Measurements from ENCODE around the gene ZFR2.

ZFR2 gene

GRCh38 chr19:3840804-3841203, 28.0 kb downstream of the ZFR2 start:
- no peaks in the 10 kb centered on the region for H3K9me3 ChIP-seq
- no peak overlapping the region for H3K4me3 ChIP-seq (ENCODE audit: low read depth in 1 of 2, low read length in 1 of 2)
- no peak overlapping the region for H3K27ac ChIP-seq
- no peak for TF ChIP-seq CTCF (IDR thresholded peaks at IDR 0.05)
- no peaks in the 10 kb centered on the region for H3K36me3 ChIP-seq
- peaks cover 6% of the 10 kb centered on the region for H3K27me3 ChIP-seq
- H3K4me1 ChIP-seq (ENCODE audit: control insufficient read depth in 1 of 2, insufficient read depth in 1 of 2, low read depth in 1 of 2, low read length in 1 of 2) = no peaks in the 10 kb centered on the region

GRCh38 chr19:3839941-3840340, 28.9 kb downstream of the ZFR2 start:
- Histone ChIP-seq H3K9me3 (no peaks in the 10 kb centered on the region), H3K36me3 (no peaks in the 10 kb centered on the region), H3K4me3 (ENCODE audit: low read depth in 1 of 2, low read length in 1 of 2) (no peak overlapping the region), H3K27me3 (peaks cover 6% of the 10 kb centered on the region), H3K4me1 (ENCODE audit: control insufficient read depth in 1 of 2, insufficient read depth in 1 of 2, low read depth in 1 of 2, low read length in 1 of 2) (no peaks in the 10 kb centered on the region), H3K27ac (no peak overlapping the region)
- TF ChIP-seq CTCF (IDR thresholded peaks at IDR 0.05) = no peak

DNA sequence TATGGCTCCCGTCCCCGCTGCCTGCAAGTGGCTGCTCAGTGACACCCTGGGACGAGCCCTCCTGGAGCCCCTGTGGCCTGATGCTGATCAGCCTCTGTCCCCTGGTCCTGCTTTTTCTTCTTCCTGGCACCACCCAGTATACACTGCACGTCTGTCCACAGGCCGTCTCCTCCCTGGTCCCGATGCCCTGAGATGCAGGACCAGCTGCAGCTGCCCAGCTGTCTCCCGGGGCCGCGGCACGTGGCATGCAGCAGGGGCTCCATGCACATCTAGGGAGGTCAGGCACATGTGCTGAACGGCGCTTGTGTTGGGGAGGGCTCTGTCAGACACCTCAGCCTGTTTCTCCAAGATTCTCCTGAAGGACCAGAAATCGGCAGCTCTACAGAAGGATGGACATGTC, 30.2 kb downstream of the ZFR2 start:
- Histone ChIP-seq H3K27ac (no peak overlapping the region), H3K4me1 (ENCODE audit: control insufficient read depth in 1 of 2, insufficient read depth in 1 of 2, low read depth in 1 of 2, low read length in 1 of 2) (no peaks in the 10 kb centered on the region), H3K36me3 (no peaks in the 10 kb centered on the region), H3K4me3 (ENCODE audit: low read depth in 1 of 2, low read length in 1 of 2) (no peak overlapping the region), H3K9me3 (no peaks in the 10 kb centered on the region), H3K27me3 (peaks cover 6% of the 10 kb centered on the region)
- no peak for TF ChIP-seq CTCF (IDR thresholded peaks at IDR 0.05)

DNA sequence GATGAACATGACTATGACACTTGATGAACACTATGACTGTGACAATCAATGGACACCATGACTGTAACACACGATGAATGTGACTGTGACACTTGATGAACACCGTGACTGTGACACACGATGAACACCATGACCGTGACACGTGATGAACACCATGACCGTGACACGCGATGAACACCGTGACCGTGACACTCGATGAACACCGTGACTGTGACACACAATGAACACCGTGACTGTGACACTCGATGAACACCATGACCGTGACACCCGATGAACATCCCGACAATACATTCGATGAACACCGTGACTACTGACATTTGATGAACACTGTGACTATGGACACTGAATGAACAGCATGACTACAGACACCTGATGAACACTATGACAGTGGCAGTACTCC, 30.9 kb downstream of the ZFR2 start:
- TF ChIP-seq CTCF (IDR thresholded peaks at IDR 0.05) = no peak
- H3K27ac ChIP-seq = no peak overlapping the region
- H3K9me3 ChIP-seq = no peaks in the 10 kb centered on the region
- H3K4me3 ChIP-seq (ENCODE audit: low read depth in 1 of 2, low read length in 1 of 2) = no peak overlapping the region
- H3K4me1 ChIP-seq (ENCODE audit: control insufficient read depth in 1 of 2, insufficient read depth in 1 of 2, low read depth in 1 of 2, low read length in 1 of 2) = no peaks in the 10 kb centered on the region
- no peaks in the 10 kb centered on the region for H3K36me3 ChIP-seq
- H3K27me3 ChIP-seq = peaks cover 6% of the 10 kb centered on the region

DNA sequence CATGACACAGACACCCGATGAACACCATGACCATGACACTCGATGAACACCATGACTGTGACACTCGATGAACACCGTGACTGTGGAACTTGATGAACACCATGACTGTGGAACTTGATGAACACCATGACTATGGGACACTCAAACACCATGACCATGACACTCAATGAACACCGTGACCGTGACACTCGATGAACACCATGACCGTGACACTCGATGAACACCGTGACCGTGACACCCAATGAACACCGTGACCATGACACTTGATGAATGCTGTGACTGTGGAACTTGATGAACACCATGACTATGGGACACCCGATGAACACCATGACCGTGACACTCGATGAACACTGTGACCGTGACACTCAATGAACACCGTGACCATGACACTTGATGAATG, 31.5 kb downstream of the ZFR2 start:
- no peak for TF ChIP-seq CTCF (IDR thresholded peaks at IDR 0.05)
- Histone ChIP-seq H3K4me1 (ENCODE audit: control insufficient read depth in 1 of 2, insufficient read depth in 1 of 2, low read depth in 1 of 2, low read length in 1 of 2) (no peaks in the 10 kb centered on the region), H3K27me3 (peaks cover 6% of the 10 kb centered on the region), H3K27ac (no peak overlapping the region), H3K36me3 (no peaks in the 10 kb centered on the region), H3K4me3 (ENCODE audit: low read depth in 1 of 2, low read length in 1 of 2) (no peak overlapping the region), H3K9me3 (no peaks in the 10 kb centered on the region)

- H3K36me3 ChIP-seq = no peaks in the 10 kb centered on the region
- no peaks in the 10 kb centered on the region for H3K4me1 ChIP-seq (ENCODE audit: control insufficient read depth in 1 of 2, insufficient read depth in 1 of 2, low read depth in 1 of 2, low read length in 1 of 2)
- H3K27ac ChIP-seq = no peak overlapping the region
- no peak overlapping the region for H3K4me3 ChIP-seq (ENCODE audit: low read depth in 1 of 2, low read length in 1 of 2)
- peaks cover 7% of the 10 kb centered on the region for H3K27me3 ChIP-seq
- no peaks in the 10 kb centered on the region for H3K9me3 ChIP-seq
- TF ChIP-seq CTCF (IDR thresholded peaks at IDR 0.05) = no peak
Measured at GRCh38 chr19:3836887-3837286, 32.0 kb downstream of the ZFR2 start.
